ENCODE data around the gene MTMR6. TPM values are rescaled to one million over a fixed set of nuclear protein-coding genes. Genes with fewer than 3 reads are reported as not detected.

Gene MTMR6
- total RNA-seq, 1 experiment from 2014 or later: 21.5 TPM

- BruUV-seq (replicated peaks): no TSS peak
- H3K36me3 Mint-ChIP-seq (ENCODE audit: insufficient read depth, unreplicated experiment): no peaks in the 10 kb centered on the region
- ChIA-PET POLR2A (interaction anchor here (0.6 kb wide), 1 partner anchor 55 kb away, joined by 3 read pairs; no protein-coding TSS in a partner anchor), CTCF (interaction anchor here (0.6 to 0.8 kb wide), 2 partner anchors 462 to 512 kb away, joined by 4 read pairs; no protein-coding TSS in a partner anchor)
- no peak overlapping the region for H3K4me3 Mint-ChIP-seq (ENCODE audit: unreplicated experiment)
- H3K27ac Mint-ChIP-seq (ENCODE audit: low read depth, unreplicated experiment): no peak overlapping the region
- TF ChIP-seq CTCF (IDR thresholded peaks at IDR 0.05; ENCODE audit: unreplicated experiment): no peak
- intact Hi-C loops (cut with micrococcal nuclease): no loop called here
- no peaks in the 10 kb centered on the region for H3K27me3 Mint-ChIP-seq (ENCODE audit: insufficient read depth, unreplicated experiment)
- DNase-seq (ENCODE audit: unreplicated experiment): no peak
- H3K9me3 Mint-ChIP-seq (ENCODE audit: unreplicated experiment): no peaks in the 10 kb centered on the region
- no peaks in the 10 kb centered on the region for H3K4me1 Mint-ChIP-seq (ENCODE audit: insufficient read depth, unreplicated experiment)
Measured at GRCh38 chr13:25237083-25237482, 50.2 kb downstream of the MTMR6 start.

GRCh38 chr13:25233861-25234260, 53.4 kb downstream of the MTMR6 start:
- H3K9me3 Mint-ChIP-seq (ENCODE audit: unreplicated experiment): no peaks in the 10 kb centered on the region
- POLR2A ChIA-PET: no interaction called here
- intact Hi-C loops (cut with micrococcal nuclease): loop anchor here (5.0 kb wide), 2 partner anchors 143 to 338 kb away; no protein-coding TSS in a partner anchor
- TF ChIP-seq CTCF (IDR thresholded peaks at IDR 0.05; ENCODE audit: unreplicated experiment): no peak
- H3K27ac Mint-ChIP-seq (ENCODE audit: low read depth, unreplicated experiment): no peak overlapping the region
- H3K4me3 Mint-ChIP-seq (ENCODE audit: unreplicated experiment): no peak overlapping the region
- CTCF ChIA-PET: interaction anchor here (0.5 to 3.3 kb wide), 16 partner anchors 10 to 348 kb away, joined by 3 to 25 read pairs (median 3); no protein-coding TSS in a partner anchor
- no peaks in the 10 kb centered on the region for H3K4me1 Mint-ChIP-seq (ENCODE audit: insufficient read depth, unreplicated experiment)
- no TSS peak for BruUV-seq (replicated peaks)
- DNase-seq (ENCODE audit: unreplicated experiment): no peak
- peaks cover 7% of the 10 kb centered on the region for H3K27me3 Mint-ChIP-seq (ENCODE audit: insufficient read depth, unreplicated experiment)
- H3K36me3 Mint-ChIP-seq (ENCODE audit: insufficient read depth, unreplicated experiment): no peaks in the 10 kb centered on the region

- TF ChIP-seq CTCF (IDR thresholded peaks at IDR 0.05; ENCODE audit: unreplicated experiment): peak; percentile 32
- CTCF ChIA-PET: interaction anchor here (0.5 to 3.3 kb wide), 17 partner anchors 10 to 964 kb away, joined by 3 to 25 read pairs (median 3); no protein-coding TSS in a partner anchor
- H3K9me3 Mint-ChIP-seq (ENCODE audit: unreplicated experiment): no peaks in the 10 kb centered on the region
Measured at GRCh38 chr13:25232937-25233515, 54.3 kb downstream of the MTMR6 start.

GRCh38 chr13:25231517-25231916, 55.8 kb downstream of the MTMR6 start:
- no peak overlapping the region for H3K27ac Mint-ChIP-seq (ENCODE audit: low read depth, unreplicated experiment)
- DNase-seq (ENCODE audit: unreplicated experiment): no peak
- H3K9me3 Mint-ChIP-seq (ENCODE audit: unreplicated experiment): no peaks in the 10 kb centered on the region
- intact Hi-C loops (cut with micrococcal nuclease): loop anchor here (5.0 kb wide), 2 partner anchors 146 to 341 kb away; no protein-coding TSS in a partner anchor
- no TSS peak for BruUV-seq (replicated peaks)
- H3K4me1 Mint-ChIP-seq (ENCODE audit: insufficient read depth, unreplicated experiment): no peaks in the 10 kb centered on the region
- H3K36me3 Mint-ChIP-seq (ENCODE audit: insufficient read depth, unreplicated experiment): no peaks in the 10 kb centered on the region
- peaks cover 18% of the 10 kb centered on the region for H3K27me3 Mint-ChIP-seq (ENCODE audit: insufficient read depth, unreplicated experiment)
- CTCF ChIA-PET: interaction anchor here (0.7 kb wide), 1 partner anchor 114 kb away, joined by 6 read pairs; no protein-coding TSS in a partner anchor
- POLR2A ChIA-PET: no interaction called here
- no peak for TF ChIP-seq CTCF (IDR thresholded peaks at IDR 0.05; ENCODE audit: unreplicated experiment)
- no peak overlapping the region for H3K4me3 Mint-ChIP-seq (ENCODE audit: unreplicated experiment)

More at GRCh38 chr13:25232937-25233515, 54.3 kb downstream of the MTMR6 start:
- DNase-seq (ENCODE audit: unreplicated experiment): peak; percentile 45
- no TSS peak for BruUV-seq (replicated peaks)
- POLR2A ChIA-PET: no interaction called here
- Mint-ChIP-seq H3K4me3 (ENCODE audit: unreplicated experiment) (no peak overlapping the region), H3K27ac (ENCODE audit: low read depth, unreplicated experiment) (no peak overlapping the region), H3K4me1 (ENCODE audit: insufficient read depth, unreplicated experiment) (no peaks in the 10 kb centered on the region), H3K27me3 (ENCODE audit: insufficient read depth, unreplicated experiment) (peaks cover 16% of the 10 kb centered on the region), H3K36me3 (ENCODE audit: insufficient read depth, unreplicated experiment) (no peaks in the 10 kb centered on the region)
- intact Hi-C loops (cut with micrococcal nuclease): loop anchor here (5.0 kb wide), 2 partner anchors 144 to 339 kb away; no protein-coding TSS in a partner anchor
